HG03066 (cell line): Measurements from ENCODE around the gene MRM1.
A peak's percentile ranks its signal among the peaks of the same experiment; 100 is the strongest.

Source experiments
- ATAC-seq: cut with Tn5 transposase; IDR thresholded peaks from one replicate; pipeline ENCODE4 v1.9.1; 2021; ENCODE audit warnings: low read depth; ENCODE audit not compliant: unreplicated experiment

Gene MRM1

GRCh38 chr17:36601303-36602029 is at the start of gene MRM1:
Gene MRM1, plus strand, starts transcription at chr17:36601583. Its CDS starts 228 bp downstream, at chr17:36601811.
- peak; percentile 80 for ATAC-seq

GRCh38 chr17:36553459-36553858 is 47.9 kb upstream of the MRM1 start:
- ATAC-seq, result no peak

- ATAC-seq, result no peak
These were observed 35.3 kb upstream of the MRM1 start for GRCh38 chr17:36566081-36566480.

- ATAC-seq, result no peak
These were observed 26.4 kb upstream of the MRM1 start for GRCh38 chr17:36575028-36575427.

- ATAC-seq, result no peak
These were observed 24.6 kb upstream of the MRM1 start for GRCh38 chr17:36576793-36577192.

- ATAC-seq, result no peak
These were observed 22.7 kb upstream of the MRM1 start for GRCh38 chr17:36578671-36579070.

GRCh38 chr17:36583787-36584186 is 17.6 kb upstream of the MRM1 start:
- no peak for ATAC-seq

GRCh38 chr17:36586138-36586537 is 15.2 kb upstream of the MRM1 start:
- ATAC-seq, result no peak

GRCh38 chr17:36590082-36590481 is 11.3 kb upstream of the MRM1 start:
- no peak for ATAC-seq

GRCh38 chr17:36591434-36592315 is 9.7 kb upstream of the MRM1 start, which contains the start of gene DHRS11:
Gene DHRS11, plus strand, starts transcription at chr17:36591879. Its CDS starts 131 bp downstream, at chr17:36592010.
- no peak for ATAC-seq

- ATAC-seq, result no peak
These were observed 9.1 kb upstream of the MRM1 start for GRCh38 chr17:36592316-36592715.

GRCh38 chr17:36592716-36593321 is 8.6 kb upstream of the MRM1 start:
- no peak for ATAC-seq

- no peak for ATAC-seq
These were observed 7.6 kb upstream of the MRM1 start for GRCh38 chr17:36593656-36594316.

- no peak for ATAC-seq
These were observed 6.6 kb upstream of the MRM1 start for GRCh38 chr17:36594626-36595401.

- no peak for ATAC-seq
These were observed 4.2 kb upstream of the MRM1 start for GRCh38 chr17:36597226-36597625.

GRCh38 chr17:36597866-36598777 is 3.3 kb upstream of the MRM1 start:
- no peak for ATAC-seq

- ATAC-seq, result no peak
These were observed 2.4 kb upstream of the MRM1 start for GRCh38 chr17:36598951-36599401.

- no peak for ATAC-seq
These were observed 1.7 kb upstream of the MRM1 start for GRCh38 chr17:36599546-36600250.
